ENCODE data around the gene DOCK10.

DOCK10 gene

DNA sequence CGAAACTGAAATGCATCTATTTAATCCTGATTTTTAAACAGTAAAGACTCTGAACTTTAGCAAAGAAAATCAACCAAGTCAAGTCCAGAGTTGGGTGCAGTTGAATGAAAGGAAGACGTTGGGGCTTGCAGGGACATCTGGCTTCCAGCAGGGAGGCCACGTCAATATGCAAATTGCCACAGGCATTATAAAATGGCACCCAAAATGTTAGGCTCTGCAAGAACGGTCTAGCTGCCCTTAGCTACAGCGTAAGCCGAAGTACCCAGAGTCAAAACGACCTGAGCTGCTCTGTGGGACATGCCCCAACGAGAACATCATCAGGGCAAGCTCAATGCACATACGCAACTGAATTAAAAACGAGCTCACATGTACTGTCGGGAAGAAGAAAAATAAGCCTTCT lies 30.7 kb downstream of the DOCK10 start:
- DNase-seq (ENCODE audit: low spot score) = no peak

DNA sequence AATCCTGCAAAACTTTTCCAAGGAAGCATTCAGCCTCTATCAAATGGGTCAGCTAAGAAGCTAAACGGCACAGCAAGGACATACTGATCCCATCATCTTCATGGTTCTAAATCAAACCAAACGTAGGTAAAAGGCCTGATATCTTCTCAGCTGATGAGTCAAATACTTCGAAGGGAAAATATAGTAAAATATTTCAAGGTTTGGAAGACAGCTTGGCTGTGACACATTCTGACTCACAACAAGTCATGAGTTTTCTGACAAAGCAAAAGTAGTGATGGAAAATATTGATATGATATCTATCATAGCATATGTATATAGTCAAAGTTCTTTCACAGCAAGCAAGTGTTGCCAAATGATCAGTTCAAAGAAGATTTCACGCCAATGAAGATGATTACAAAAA lies 31.5 kb downstream of the DOCK10 start:
- no peak for DNase-seq (ENCODE audit: low spot score)

DNA sequence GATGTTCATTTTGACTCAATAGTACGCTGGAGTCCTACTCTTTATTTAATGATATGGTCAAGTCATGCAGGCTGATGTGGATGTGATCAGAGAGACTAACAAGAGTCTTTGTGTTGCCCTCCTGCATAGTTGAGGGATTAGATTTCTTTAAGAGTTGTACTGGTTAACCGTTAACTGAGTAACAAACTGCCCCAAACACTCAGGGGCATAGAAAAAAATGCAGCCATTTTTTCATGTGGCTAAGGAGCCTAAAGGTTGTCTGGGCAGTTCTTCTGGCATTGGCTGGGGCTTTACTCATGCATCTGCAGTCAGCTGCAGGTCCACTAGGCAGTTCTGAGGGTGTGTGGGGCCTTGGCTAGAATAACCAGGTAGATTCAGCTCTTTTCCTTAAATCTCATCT lies 32.5 kb downstream of the DOCK10 start:
- no peak for DNase-seq (ENCODE audit: low spot score)

- no peak for DNase-seq (ENCODE audit: low spot score)
These were observed 33.3 kb downstream of the DOCK10 start for GRCh38 chr2:225008935-225009334.

GRCh38 chr2:225008179-225008856 lies 34.0 kb downstream of the DOCK10 start:
- no peak for DNase-seq (ENCODE audit: low spot score)

DNA sequence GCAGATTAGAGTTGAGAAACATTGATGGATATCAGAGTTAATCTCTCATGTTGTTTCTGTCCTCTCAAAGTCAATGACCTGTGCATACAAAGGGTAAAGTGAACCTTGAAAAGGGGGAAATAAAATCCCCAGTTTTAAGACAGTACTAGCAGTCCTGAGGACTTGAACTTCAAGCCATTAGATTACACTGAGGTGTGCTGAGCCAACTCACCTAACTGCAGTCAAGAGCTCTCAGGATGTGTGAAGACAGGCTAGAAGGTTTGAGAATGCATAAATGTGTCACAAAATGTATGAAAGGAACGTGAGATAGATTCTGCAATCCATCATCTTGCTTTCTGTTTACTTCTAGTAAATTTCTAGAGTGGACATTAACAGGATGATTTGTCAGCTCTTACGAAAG lies 35.5 kb downstream of the DOCK10 start:
- no peak for DNase-seq (ENCODE audit: low spot score)

DNA sequence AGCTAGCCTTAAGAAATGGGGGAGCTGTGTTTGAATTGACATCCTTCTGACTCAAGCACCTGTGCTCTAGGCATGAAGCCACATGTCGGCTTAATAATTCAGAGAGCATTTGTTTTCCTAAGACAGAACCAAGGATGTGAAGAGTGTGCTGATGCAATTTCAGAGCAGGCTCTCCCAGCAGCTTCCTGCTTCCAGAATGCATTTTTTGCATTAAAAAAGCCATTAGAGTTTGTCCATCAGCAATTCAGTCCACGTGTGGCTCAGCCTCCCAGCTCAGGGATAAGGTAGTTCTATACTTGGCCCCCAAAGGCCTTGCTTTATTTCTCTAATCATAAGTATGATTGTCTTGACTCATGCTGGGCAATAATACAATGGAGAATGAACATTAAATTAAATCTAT lies 37.7 kb downstream of the DOCK10 start:
- DNase-seq (ENCODE audit: low spot score) = no peak

DNA sequence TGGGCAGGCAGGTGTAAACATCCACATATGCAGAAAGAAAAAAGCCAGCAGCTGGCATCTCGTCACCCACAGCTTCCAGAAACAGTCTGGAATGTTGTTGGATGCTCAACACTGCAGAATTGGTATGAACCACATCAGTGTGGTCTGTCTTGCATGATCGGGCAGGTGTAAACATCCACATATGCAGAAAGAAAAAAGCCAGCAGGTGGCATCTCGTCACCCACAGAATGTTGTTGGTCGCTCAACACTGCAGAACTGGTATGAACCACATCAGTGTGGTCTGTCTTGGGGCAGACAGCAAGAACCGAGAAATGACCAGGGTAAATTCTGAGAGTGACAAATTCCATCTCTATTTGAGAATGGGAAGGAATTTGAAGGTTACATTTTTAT lies 39.6 kb downstream of the DOCK10 start:
- no peak for DNase-seq (ENCODE audit: low spot score)

DNA sequence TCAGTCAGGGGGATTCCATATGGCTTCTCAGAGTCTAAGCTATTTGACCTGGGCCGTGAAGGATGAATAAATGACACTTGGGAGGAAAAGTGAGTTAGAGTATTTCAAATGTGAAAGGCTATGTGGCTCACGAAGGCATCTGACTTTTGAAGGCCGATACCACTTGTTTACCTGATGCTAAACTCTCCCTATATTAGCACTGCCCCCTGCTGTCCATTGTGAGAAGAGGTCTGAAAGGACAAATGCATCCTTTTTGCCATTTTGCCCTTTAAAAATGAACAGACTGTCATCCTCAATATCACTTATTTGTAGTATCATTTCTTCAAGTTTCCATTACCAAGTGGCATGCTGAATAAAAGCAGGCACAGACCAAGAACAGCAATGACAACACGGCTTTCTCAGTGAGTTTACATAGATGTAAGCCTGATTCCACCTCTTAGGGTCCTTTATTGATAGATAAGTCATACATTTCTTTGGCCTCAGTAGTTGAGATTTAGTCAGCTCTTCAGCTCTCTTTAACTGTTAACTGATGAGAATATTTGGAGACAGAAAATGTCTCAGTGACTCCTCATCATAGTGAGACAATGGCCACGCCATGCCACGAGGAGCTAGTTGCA lies 40.1 kb downstream of the DOCK10 start:
- DNase-seq (ENCODE audit: low spot score) = no peak

- DNase-seq (ENCODE audit: low spot score) = no peak
These were observed 42.5 kb downstream of the DOCK10 start for GRCh38 chr2:224999754-225000153.

DNA sequence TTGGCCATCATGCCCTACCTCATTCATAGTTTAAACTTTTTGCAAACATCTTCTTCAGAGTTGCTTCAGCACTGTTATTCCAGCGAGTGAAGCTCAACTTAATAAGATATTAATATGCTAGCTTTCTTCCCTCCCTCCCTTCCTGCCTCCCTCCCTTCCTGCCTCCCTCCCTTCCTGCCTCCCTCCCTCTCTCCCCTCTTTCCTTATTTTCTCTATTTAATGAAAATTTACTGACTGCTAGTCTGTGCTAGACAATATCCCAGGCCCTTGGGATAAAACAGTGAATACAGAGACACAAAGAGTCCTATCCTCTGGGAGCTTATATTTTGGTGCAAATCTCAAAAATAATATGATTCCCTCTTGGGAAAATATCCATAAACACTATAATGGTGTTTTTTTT lies 42.9 kb downstream of the DOCK10 start:
- DNase-seq (ENCODE audit: low spot score) = no peak

DNA sequence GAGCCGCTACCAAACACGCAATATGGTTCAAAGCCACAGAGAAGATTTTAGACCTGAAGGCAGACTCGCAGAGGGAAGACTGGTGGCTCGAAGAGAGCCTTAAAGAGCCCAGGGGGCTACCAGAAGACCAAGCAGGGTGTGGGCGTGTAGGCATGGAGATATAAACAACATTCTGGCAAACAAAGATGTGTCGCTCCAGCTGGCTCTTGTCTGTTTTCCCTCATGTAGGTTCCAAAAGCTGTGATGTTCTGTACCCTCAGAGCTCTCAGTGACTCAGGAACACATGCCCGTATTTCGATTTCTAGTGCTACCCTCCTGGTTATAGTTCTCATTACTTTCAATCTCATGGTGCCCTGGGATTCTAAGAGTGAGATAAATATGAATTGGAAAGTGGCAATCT lies 44.5 kb downstream of the DOCK10 start:
- DNase-seq (ENCODE audit: low spot score) = no peak

GRCh38 chr2:224995419-224995818 lies 46.8 kb downstream of the DOCK10 start:
- no peak for DNase-seq (ENCODE audit: low spot score)

DNA sequence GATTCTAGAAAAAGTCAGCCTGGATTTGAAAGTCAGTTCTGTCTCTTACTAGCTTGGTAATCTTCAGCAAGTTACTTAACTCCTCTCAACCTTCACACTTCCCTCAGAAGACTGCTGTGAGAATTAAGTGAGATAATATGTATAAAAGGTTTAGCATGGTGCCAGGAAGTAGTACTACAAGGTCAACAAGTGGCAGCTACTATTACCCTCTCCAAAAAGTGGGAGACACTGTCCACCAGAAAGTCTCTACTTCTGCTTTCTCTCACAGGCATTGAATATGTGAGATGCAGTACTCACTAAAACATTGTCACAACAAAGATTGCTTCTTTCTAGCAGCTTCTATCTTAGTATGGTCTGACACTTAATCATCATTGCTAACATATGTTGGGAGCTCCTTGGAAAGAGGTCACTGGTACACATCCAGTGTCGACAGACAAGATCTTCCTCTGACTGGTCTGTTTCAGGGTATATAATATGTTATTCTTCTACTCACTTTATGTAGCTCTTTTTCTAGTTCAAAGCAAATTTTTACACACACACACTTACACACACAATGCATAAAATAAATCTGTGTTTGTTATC lies 47.9 kb downstream of the DOCK10 start:
- DNase-seq (ENCODE audit: low spot score) = no peak

DNA sequence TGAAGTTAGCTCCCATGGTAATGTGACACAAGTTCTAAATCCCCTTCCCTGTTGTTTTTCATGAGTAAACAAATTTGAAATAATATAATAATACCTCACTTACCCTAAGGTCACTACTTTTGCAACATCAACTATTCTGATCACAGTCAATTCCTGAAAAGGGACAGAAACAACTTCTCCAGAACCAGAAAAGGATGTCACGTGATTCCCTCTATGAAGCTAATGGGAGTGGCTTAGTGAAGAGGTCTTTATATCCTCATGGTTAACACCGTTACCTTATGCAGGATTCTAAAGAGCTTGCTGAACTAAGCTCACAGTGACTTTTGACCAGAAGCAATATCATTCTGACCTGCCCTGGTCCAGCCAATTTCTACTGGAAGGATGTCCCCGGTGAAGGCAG lies 51.6 kb downstream of the DOCK10 start:
- DNase-seq (ENCODE audit: low spot score) = no peak

- DNase-seq (ENCODE audit: low spot score) = no peak
These were observed 54.5 kb downstream of the DOCK10 start for GRCh38 chr2:224987733-224988132.

GRCh38 chr2:224986477-224986876 lies 55.8 kb downstream of the DOCK10 start:
- no peak for DNase-seq (ENCODE audit: low spot score)

DNA sequence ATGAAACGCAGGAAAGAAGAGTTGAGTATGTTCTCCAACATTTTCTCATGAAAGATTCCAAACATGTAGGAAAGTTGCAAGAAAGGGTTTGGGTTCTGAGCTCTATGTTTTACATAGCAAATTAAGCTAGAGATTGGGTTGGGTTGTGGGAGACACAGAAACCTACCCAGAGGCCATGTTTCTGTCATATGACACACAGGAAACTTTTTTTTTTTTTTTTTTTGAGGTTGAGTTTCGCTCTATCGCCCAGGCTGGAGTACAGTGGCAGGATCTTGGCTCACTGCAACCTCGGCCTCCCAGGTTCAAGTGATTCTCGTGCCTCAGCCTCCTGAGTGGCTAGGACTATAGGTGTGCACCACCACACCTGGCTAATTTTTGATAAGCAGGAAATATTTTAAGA lies 57.6 kb downstream of the DOCK10 start:
- no peak for DNase-seq (ENCODE audit: low spot score)

GRCh38 chr2:224983712-224984554 lies 58.3 kb downstream of the DOCK10 start:
- no peak for DNase-seq (ENCODE audit: low spot score)

DNA sequence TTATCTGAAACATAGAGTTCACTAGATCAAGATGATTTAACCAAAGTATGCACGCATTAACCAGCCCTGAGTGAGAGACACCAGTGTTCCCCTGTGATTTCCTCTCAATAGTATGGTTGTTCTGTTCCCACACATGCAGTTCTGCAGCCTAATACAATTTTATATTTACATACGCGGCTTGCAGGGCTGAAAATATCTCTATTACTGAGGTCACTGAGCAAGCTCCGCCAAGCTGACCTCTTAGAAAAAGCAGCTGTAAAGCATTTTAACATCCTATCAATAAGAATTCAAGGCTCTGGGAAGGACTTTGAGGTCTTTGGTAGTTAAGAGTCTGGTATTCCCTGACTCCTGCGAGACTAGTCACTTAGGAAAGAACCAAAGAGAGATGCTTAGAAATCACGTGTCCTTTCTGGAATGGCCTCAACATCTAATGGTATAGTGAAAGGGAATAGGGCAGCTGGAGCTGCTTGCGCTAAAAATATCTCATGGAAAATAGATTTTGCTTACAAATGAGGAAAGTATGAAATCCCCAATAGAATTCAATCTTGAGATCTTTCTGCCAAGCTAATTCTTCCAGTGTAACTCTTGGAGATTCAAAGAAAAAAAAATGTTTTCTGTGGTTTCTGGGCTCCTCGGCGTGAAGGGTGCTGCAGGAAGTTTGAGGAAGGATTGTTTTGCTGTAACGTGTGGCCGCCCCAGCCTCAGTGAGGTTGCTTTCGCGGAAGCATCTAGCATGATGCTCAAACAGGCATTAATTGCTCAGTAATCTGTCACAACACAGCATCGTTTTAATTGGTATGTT lies 59.2 kb downstream of the DOCK10 start:
- no peak for DNase-seq (ENCODE audit: low spot score)

DNA sequence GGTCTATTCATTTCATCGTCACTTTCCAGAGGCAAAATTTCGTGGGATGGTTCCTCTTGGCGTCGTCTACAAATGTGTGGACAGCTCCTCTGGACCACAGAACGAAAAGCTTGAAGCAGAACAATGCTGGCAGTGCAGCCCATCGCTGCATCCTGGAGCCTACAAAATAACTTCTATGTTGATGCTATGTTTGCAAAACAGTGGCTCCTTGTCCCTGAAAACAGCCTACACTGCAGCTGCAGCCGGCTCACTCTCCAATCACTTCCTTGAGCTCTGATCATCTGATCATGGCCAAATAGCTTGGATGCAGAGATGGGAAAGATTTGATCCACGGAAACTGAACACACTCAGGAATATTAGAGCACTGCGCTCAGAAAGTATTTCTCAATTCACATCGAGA lies 60.0 kb downstream of the DOCK10 start:
- no peak for DNase-seq (ENCODE audit: low spot score)
